ENCODE results near the gene SPARC.

SPARC gene

DNA sequence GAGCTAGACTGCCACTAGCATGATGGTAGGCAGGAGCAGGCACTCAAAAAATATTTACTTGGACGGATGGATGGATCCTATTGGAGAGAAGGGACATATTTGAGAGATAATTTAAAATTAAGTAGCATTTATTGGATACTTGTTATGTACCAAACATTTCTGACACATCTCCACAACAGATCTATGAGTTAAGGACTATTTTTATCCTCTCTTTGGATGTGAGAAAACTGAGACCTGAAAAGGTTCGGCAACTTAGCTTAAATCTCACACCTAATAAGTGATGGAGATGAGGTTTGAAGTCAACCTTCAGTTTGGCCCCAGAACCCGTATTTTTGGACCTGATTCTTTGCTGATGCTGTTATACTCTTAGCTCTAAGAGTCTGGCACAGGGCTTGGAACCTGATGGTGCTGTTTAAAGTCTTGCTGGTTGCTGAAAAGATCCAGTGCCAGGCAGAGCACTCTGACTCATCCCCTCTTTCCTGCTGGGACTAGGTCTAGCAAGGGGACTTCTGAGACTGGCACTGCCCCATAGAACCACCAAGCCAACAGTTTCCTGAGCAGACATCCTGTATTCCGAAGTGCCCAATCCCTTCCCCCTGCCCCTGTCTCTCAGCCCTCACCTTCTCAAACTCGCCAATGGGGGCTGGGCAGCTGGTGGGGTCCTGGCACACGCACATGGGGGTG, 15.6 kb downstream of the SPARC start:
- H3K4me3 ChIP-seq (ENCODE audit: control insufficient read depth, low read depth, low read length), result no peak overlapping the region
- TF ChIP-seq, protein P1, sequence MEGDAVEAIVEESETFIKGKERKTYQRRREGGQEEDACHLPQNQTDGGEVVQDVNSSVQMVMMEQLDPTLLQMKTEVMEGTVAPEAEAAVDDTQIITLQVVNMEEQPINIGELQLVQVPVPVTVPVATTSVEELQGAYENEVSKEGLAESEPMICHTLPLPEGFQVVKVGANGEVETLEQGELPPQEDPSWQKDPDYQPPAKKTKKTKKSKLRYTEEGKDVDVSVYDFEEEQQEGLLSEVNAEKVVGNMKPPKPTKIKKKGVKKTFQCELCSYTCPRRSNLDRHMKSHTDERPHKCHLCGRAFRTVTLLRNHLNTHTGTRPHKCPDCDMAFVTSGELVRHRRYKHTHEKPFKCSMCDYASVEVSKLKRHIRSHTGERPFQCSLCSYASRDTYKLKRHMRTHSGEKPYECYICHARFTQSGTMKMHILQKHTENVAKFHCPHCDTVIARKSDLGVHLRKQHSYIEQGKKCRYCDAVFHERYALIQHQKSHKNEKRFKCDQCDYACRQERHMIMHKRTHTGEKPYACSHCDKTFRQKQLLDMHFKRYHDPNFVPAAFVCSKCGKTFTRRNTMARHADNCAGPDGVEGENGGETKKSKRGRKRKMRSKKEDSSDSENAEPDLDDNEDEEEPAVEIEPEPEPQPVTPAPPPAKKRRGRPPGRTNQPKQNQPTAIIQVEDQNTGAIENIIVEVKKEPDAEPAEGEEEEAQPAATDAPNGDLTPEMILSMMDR (IDR thresholded peaks at IDR 0.05; ENCODE audit: control insufficient read depth, insufficient read depth, low read depth, low read length, missing control alignments), result no peak
- DNase-seq (ENCODE audit: low read depth), result no peak

DNA sequence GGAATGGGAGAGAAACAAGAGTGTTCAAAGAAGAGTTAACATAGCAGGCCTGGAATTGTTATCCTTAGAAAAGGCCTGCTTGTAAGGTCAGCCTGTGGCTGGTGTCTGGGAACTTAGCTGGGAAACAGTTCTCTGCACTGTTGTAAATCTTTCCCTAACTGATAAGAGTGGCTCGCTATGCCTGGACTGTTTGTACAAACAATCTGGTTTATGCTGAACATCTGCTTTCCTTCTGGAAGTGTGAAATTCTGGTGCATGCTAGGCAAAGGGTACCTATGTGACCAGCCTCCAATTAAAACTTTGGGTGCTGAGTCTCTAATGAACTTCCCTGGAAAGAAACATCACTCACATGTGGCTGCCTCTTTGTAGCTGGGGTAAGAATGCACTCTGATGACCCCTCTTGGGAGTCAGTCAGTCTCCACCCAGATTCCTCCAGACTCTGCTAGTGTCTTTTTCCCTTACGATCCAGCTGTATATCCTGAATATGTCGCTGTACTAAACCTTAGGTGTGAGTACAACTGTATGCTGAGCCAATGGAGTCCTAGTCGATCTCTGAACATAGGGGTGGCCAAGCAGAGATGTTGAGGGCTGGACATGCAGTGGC, 16.5 kb downstream of the SPARC start:
- no peak overlapping the region for H3K4me3 ChIP-seq (ENCODE audit: control insufficient read depth, low read depth, low read length)
- DNase-seq (ENCODE audit: low read depth), result no peak
- TF ChIP-seq, protein P1 (IDR thresholded peaks at IDR 0.05; ENCODE audit: control insufficient read depth, insufficient read depth, low read depth, low read length, missing control alignments), result no peak

- TF ChIP-seq, protein P1 (IDR thresholded peaks at IDR 0.05; ENCODE audit: control insufficient read depth, insufficient read depth, low read depth, low read length, missing control alignments), result no peak
- DNase-seq (ENCODE audit: low read depth), result no peak
- H3K4me3 ChIP-seq (ENCODE audit: control insufficient read depth, low read depth, low read length), result no peak overlapping the region
These were observed 19.6 kb downstream of the SPARC start for GRCh38 chr5:151667083-151667482.

DNA sequence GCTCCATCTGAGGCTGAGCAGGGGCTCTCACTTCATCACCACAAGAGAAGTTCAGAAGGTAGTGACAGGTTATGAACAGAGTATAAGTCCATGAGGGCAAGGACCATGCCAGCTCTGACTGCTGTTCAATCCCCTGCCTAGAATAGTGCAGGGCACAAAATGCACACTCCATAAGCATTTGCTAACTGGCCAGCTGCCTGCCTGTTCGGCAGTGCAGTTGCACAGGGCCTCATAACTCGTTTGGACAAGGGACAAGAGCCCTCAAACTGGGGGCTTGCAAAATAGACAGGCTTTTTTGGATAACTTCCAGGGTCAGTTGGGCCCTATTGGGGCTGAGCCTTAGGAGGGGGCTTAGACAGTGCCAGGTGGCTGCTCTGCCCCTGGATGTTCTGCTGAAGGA, 21.1 kb downstream of the SPARC start:
- no peak overlapping the region for H3K4me3 ChIP-seq (ENCODE audit: control insufficient read depth, low read depth, low read length)
- TF ChIP-seq, protein P1 (IDR thresholded peaks at IDR 0.05; ENCODE audit: control insufficient read depth, insufficient read depth, low read depth, low read length, missing control alignments), result no peak
- DNase-seq (ENCODE audit: low read depth), result no peak

DNA sequence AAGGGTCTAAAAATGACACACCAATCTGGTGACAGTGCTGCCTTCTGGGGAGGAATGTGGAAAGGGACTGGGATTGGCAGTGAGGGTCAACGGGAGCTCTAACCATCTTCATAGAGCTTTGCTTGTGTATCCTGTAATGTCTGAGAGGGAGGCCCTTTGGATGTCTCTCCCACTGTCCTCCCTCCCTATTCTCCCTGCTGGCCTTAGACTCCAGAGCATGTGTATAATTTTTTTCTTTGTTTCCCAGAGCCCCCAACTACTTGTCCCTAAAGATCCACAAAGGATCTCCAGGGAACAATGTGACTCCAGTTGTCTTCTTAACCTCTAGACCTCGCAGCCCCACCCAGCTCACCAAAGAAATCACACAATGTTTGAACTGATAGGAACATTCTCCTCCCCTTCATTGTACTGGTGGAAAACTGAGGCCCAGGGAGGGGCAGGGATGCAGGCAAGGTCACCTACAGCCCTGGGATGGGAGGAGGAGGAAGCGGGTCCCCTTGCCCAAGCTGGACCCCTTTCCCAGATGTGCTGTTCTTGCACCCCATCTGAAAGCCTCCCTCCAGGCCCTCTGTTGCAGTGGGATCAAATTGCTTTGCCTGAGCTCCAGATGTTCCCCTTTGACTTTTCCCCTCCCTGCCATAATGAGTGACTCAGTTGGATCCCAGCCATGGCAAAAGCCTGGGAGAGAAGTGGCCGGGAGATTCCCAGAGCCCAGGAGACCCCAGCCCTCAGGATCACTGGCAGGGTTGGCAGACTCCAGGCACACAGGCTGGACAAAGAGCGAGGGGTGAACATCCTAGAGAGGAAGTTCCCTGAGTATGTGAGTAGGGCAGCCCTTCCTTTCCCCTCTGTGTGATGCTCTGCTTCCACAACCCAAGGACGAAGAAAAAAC, 21.8 kb downstream of the SPARC start:
- H3K4me3 ChIP-seq (ENCODE audit: control insufficient read depth, low read depth, low read length), result no peak overlapping the region
- TF ChIP-seq, protein P1 (IDR thresholded peaks at IDR 0.05; ENCODE audit: control insufficient read depth, insufficient read depth, low read depth, low read length, missing control alignments), result no peak
- no peak for DNase-seq (ENCODE audit: low read depth)

DNA sequence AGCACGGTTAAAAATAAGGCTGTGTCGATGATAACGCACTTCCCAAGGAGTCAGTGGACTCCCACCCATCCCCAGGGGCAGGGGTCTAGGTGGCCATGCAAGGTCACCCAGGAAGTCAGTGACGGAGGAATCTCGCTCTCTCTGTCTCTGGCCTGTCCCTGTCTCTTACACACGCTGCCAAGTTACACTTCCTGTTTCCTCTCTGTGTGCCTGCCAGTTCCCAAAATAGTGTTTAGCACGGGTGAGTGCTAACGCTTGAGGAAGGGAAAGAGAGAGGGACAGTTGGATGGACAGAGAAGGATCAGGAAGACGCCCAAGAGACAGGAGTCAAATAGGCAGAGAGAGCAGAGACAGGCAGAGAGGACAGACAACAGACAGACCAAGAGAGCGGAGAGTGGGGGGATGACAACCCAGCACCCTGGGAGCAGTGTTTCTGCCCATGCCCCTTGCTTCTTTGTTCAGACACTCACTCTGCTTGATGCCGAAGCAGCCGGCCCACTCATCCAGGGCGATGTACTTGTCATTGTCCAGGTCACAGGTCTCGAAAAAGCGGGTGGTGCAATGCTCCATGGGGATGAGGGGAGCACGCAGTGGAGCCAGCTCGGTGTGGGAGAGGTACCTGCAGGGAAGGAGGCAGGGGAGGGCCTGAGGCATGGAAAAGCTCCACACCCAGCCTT, 23.0 kb downstream of the SPARC start:
- TF ChIP-seq, protein P1 (IDR thresholded peaks at IDR 0.05; ENCODE audit: control insufficient read depth, insufficient read depth, low read depth, low read length, missing control alignments), result no peak
- no peak for DNase-seq (ENCODE audit: low read depth)
- H3K4me3 ChIP-seq (ENCODE audit: control insufficient read depth, low read depth, low read length), result no peak overlapping the region
